BE2C (cell line): ENCODE data around the gene CFAP57.

Source experiments
- DNase-seq: peaks from one replicate; pipeline ENCODE4 v3.0.0-alpha.2; 2020
- H3K27me3 ChIP-seq: fragments of 250-450 bp; sonication (Bioruptor Pico); 2 replicates; pipeline ENCODE4 v1.5.1; 2020; ENCODE audit warnings: mild to moderate bottlenecking
- H3K36me3 ChIP-seq: fragments of 250-450 bp; sonication (Bioruptor Pico); 2 replicates; pipeline ENCODE4 v1.5.1; 2020; ENCODE audit warnings: mild to moderate bottlenecking
- H3K4me1 ChIP-seq: fragments of 250-450 bp; sonication (Bioruptor Pico); 2 replicates; pipeline ENCODE4 v1.5.1; 2020
- H3K4me3 ChIP-seq: 2 replicates; pipeline ENCODE4 v1.5.1; 2011; ENCODE audit warnings: low read depth, low read length
- H3K9me3 ChIP-seq: fragments of 250-450 bp; sonication (Bioruptor Pico); 2 replicates; pipeline ENCODE4 v1.5.1; 2020
- TF ChIP-seq, protein P1 (sequence below): IDR thresholded peaks from 2 replicates; pipeline ENCODE4 v1.5.1; 2012; ENCODE audit warnings: mild to moderate bottlenecking, low read depth, low read length

Gene CFAP57

DNA sequence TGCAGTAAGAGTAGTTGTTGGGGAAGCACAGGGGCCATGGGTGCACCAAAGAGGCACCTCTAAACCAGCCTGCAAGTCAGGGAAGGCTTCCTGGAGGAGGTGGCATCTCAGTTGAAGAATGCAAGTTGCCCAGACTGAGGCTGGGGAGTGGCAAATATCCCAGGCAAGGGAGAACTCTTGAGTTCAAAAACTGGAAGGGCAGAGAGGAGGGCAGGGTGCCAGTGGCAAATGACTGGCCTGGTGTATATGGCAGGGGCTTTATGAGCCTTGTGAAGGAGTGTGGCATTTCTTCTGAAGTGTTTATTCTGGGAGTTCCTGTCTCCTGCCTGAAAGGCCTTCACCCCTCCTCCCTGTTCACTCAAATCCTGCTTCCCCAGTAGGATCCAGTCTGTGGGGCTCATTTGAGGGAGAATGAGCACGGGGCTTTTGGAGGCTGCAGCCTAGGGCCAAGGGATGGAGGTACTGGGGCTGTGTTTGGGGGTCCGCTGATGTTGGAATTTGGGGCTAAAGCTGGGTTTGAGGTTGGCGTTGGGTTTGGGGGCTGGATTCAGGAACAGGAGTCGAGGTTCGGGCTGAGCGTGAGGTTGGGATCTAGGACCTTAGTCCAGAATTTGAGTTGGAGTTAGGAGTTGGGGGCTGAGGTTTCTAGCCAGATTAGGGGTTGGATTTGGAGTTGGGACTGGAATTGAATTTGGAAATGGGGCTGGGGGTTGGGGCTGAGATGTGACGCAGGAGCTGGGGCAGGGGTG is 97.7 kb downstream of the CFAP57 start, which contains the start of gene TMEM125:
TMEM125 (plus strand) TSS at position 357 of the 749 bp plus-strand sequence. CDS start 2,740 bp downstream, outside the sequence.
- H3K36me3 ChIP-seq = no peaks in the 10 kb centered on the region
- no peaks in the 10 kb centered on the region for H3K27me3 ChIP-seq
- no peak within 1 kb of the TSS for H3K4me3 ChIP-seq
- no peaks in the 10 kb centered on the region for H3K9me3 ChIP-seq
- TF ChIP-seq, protein P1, sequence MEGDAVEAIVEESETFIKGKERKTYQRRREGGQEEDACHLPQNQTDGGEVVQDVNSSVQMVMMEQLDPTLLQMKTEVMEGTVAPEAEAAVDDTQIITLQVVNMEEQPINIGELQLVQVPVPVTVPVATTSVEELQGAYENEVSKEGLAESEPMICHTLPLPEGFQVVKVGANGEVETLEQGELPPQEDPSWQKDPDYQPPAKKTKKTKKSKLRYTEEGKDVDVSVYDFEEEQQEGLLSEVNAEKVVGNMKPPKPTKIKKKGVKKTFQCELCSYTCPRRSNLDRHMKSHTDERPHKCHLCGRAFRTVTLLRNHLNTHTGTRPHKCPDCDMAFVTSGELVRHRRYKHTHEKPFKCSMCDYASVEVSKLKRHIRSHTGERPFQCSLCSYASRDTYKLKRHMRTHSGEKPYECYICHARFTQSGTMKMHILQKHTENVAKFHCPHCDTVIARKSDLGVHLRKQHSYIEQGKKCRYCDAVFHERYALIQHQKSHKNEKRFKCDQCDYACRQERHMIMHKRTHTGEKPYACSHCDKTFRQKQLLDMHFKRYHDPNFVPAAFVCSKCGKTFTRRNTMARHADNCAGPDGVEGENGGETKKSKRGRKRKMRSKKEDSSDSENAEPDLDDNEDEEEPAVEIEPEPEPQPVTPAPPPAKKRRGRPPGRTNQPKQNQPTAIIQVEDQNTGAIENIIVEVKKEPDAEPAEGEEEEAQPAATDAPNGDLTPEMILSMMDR = no peak
- no peak for DNase-seq
- no peaks in the 10 kb centered on the region for H3K4me1 ChIP-seq

DNA sequence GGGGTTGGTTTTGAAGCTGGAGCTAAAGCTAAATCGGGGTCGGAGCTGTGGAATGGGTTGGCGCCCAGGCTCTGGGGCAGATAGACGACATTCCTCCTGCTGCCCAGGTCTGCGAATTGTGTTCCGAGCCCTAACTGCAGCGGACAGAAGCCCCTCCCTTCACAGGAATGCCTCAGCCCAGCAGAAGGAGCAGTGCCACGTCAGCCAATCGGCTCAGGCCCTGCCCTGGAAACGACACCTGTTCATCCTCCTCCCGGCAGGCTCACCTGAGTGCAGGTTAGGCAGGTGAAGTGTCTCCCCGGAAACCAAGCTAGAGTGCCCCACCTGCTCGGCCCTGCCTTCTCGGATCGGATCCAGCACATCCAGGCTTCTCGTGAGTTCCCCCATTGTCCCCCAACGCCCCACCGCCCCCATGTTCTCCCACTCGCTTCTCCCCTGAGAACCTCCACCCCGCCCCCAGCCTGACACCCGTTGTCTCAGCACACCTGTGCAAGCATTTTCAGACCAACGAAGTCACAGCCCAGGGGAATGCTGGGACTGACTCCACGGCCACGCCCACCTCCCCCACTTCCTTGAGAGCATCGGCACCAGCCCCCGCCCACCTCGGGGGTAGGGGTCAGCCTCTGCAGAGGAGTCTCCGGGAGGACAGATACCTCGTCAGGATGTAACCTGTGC is 98.4 kb downstream of the CFAP57 start:
- H3K4me3 ChIP-seq = no peak overlapping the region
- H3K4me1 ChIP-seq = no peaks in the 10 kb centered on the region
- H3K27me3 ChIP-seq = no peaks in the 10 kb centered on the region
- no peak for DNase-seq
- TF ChIP-seq, protein P1 = no peak
- no peaks in the 10 kb centered on the region for H3K36me3 ChIP-seq
- no peaks in the 10 kb centered on the region for H3K9me3 ChIP-seq

DNA sequence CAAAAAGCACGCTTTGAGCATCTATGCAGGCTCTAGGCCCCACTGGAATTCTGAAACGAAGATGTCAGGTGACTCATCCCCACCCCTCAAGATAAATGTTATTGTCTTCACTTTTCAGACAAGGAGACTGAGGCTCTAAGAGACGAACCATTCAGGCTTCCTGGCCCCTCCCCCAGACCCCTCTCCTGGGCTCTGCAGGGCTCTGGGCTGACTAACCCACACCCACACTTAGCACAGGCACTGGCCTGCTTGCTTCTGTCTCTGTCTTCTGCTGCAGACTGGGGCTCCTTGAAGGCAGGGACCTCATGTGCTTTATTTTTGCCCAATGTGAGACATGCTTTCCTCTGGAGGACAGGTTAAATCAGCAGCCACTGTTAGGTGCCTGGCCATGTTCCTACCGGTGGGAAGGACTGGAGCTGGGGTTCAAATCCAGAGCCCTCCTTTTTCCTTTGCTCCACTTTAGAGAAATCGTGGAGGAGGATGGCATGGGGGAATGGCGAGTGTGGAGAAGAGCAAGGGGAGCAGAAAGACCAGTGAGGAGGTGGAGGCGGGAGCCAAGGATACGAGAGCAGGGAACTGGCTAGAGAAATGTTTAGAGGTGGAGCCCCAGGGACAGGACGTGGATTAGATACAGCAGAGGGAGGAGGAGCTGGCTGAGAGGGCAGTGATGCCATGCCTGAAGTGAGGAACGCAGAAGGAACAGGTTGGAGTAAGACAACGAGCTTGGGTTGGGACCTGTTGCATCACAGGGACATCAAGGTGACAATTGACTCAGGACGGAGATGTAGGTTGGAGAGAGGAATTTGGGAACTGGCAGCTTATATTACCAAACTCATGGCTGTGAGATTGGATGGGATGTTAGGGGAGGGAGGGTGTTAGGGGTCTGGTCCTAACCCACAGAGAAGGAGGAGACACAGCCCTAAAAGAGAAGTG is 99.3 kb downstream of the CFAP57 start:
- no peak overlapping the region for H3K4me3 ChIP-seq
- H3K36me3 ChIP-seq = no peaks in the 10 kb centered on the region

DNA sequence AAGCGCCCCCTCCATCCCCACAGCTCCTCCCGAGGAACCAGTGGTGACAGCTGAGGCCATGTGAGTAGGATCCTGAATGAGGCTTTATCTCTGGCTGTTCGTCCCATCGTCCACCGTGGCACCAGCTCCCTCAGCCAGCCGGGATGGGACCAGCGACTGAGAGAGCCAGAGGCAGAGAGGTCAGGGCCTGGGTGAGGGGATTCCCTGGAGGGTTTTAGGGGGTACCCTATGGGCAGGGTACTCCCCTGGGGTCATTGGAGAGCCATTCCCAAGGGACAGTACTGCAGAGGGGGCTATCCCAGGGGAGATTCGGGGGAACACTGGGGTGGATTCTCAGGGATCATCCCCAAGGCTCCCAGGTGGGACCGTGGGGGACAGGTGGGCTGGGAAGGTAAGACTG is 100.0 kb downstream of the CFAP57 start:
- no peak for DNase-seq
- H3K9me3 ChIP-seq = no peaks in the 10 kb centered on the region
- H3K36me3 ChIP-seq = no peaks in the 10 kb centered on the region
- no peak overlapping the region for H3K4me3 ChIP-seq
- H3K27me3 ChIP-seq = no peaks in the 10 kb centered on the region
- no peaks in the 10 kb centered on the region for H3K4me1 ChIP-seq
- TF ChIP-seq, protein P1 = no peak

More for the DNA sequence above, 99.3 kb downstream of the CFAP57 start:
- TF ChIP-seq, protein P1 = no peak
- H3K9me3 ChIP-seq = no peaks in the 10 kb centered on the region
- no peak for DNase-seq
- no peaks in the 10 kb centered on the region for H3K27me3 ChIP-seq
- no peaks in the 10 kb centered on the region for H3K4me1 ChIP-seq

DNA sequence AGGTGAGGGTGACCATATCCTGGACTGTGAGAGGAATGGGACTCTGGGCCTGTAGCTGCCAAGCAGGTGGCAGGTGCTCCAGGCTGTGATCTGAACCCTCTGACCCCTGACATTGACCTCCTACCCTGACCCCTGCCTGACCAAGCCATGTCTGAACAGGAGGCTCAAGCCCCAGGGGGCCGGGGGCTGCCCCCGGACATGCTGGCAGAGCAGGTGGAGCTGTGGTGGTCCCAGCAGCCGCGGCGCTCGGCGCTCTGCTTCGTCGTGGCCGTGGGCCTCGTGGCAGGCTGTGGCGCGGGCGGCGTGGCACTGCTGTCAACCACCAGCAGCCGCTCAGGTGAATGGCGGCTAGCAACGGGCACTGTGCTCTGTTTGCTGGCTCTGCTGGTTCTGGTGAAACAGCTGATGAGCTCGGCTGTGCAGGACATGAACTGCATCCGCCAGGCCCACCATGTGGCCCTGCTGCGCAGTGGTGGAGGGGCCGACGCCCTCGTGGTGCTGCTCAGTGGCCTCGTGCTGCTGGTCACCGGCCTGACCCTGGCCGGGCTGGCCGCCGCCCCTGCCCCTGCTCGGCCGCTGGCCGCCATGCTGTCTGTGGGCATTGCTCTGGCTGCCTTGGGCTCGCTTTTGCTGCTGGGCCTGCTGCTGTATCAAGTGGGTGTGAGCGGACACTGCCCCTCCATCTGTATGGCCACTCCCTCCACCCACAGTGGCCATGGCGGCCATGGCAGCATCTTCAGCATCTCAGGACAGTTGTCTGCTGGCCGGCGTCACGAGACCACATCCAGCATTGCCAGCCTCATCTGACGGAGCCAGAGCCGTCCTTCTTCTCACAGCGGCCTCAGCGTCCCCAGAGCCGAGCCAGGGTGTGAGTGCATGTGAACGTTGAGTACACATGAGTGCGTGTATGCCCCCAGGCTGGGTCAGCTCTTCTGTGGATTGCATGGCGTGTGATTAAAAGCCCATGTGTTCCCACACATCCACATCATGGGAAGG is 100.7 kb downstream of the CFAP57 start:
- TF ChIP-seq, protein P1 = no peak
- no peaks in the 10 kb centered on the region for H3K9me3 ChIP-seq
- DNase-seq = no peak
- no peaks in the 10 kb centered on the region for H3K27me3 ChIP-seq
- no peak overlapping the region for H3K4me3 ChIP-seq
- H3K36me3 ChIP-seq = no peaks in the 10 kb centered on the region
- no peaks in the 10 kb centered on the region for H3K4me1 ChIP-seq
